ENCODE results near the gene CDCA4.

The CDCA4 gene

GRCh38 chr14:105012171-105012985, 8.5 kb downstream of the CDCA4 start:
- DNase-seq, result no peak

DNA sequence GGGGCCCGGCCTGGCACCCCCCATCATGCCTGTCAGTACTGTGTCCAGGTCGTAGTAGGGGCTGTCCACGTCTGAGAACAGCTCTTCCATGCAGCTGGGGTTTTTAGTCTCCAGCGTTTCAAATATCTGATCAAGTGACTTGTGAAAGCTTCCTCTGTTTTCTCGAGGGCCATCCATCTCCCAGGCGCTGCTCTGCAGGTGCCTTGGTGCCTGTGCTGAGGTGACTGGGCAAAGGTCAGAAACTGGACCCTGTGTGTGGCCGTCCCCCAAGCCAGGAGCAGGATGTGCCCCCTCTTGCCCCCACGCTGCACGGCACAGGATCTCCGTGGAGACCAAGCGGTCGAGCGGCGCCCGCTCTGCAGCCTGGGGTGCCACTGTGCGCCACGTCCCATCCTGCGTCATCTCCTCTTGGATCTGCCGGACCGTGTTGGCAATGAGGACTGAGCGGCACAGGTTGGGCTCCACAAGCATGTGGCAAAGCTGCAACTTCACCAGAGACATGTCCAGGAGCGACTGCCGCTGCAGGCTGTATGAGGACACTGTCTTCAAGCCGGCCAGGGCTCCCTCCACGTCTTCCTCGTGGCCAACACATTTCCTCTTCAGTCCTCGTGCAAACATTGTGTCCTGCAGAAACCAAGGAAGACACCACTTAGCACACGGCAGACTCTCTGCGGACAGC, 9.4 kb downstream of the CDCA4 start:
- DNase-seq, result no peak

DNA sequence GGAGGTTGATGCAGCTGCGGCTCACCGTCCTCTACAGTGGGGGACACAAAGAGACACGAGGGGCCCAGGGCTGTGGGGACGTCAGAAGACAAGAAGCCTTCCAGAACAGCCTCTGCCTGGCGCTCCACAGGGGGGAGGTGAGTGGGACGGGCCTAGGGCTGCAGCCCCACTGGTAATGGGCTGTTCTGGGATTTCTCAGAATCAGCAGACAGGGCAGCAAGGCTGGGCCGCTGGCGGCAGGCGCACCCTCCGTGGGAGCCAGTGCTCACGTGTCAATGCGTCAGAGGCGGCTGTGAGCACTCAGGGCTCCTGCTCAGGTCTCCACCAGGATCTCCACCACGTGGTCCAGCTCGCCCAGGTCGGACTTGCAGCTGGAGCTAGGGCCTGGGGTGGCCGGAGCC, 10.0 kb downstream of the CDCA4 start:
- no peak for DNase-seq

GRCh38 chr14:105010106-105010505, 10.8 kb downstream of the CDCA4 start:
- DNase-seq, result no peak

DNA sequence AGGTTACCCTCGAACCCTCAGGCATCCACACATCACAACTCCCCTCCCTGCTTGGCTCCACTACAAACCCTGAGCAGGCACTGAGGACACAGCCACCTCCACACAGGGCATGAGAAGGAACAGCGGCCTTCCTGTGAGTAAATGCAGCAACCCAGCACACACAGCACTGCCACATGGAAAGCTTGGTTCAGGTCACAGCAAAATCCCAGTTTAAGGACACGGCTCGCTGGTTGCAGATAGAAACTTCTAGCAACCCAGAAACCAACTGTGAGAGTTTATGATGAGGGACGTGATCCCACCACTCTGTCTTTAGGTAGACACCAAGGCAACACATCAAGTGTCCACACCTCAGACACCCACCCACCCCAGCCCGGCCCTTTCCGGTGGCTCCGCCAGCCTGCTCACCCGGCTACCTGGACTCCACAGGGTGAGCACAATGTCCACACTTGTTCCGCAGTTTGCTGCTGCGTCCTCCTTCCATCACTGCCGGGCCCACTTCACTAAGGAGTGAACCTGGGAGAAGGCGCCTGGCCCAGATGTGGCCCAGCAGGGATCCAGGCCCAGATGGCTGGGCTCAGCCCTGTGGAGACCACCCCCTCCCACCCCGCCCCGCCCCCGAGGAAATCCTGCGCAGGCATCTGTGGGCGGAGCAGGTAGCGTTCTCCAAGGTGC, 13.2 kb downstream of the CDCA4 start:
- DNase-seq, result no peak

DNA sequence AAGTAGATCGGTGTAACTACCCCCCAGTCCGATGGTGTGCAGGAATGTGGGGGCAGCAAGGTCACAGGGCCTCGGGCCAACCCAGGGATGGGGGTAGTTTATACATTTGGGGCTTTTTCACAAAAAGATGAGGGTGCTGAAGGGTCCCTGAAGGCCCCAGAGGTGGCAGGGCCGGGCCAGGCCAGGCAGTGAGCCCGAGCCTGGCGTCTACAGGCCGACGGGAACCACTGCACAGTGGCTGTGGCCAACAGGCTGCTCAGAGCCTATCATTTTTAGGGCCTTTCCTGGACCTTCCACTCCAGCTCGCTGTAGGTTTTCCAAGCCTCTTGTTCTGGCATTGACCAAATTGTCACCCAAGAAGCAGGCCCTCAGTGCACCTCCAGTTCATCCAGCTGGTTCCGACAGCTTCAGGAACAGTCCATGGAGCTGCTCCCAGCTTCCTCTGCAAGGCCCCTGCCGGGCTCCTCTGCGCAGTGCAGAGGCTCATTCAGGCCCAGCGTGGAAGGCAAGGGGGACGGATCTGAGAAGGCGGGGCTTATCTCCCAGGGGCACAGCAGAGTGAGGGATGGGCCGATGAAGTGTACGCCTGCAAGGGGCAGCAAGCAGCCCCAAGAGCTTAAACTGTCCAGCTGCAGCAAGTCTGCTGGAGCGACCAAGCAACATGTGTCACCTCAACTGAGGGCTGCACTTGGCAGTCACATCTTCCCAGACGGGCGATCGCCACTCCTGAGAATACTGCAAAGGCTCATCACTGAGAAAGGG, 13.9 kb downstream of the CDCA4 start:
- no peak for DNase-seq

DNA sequence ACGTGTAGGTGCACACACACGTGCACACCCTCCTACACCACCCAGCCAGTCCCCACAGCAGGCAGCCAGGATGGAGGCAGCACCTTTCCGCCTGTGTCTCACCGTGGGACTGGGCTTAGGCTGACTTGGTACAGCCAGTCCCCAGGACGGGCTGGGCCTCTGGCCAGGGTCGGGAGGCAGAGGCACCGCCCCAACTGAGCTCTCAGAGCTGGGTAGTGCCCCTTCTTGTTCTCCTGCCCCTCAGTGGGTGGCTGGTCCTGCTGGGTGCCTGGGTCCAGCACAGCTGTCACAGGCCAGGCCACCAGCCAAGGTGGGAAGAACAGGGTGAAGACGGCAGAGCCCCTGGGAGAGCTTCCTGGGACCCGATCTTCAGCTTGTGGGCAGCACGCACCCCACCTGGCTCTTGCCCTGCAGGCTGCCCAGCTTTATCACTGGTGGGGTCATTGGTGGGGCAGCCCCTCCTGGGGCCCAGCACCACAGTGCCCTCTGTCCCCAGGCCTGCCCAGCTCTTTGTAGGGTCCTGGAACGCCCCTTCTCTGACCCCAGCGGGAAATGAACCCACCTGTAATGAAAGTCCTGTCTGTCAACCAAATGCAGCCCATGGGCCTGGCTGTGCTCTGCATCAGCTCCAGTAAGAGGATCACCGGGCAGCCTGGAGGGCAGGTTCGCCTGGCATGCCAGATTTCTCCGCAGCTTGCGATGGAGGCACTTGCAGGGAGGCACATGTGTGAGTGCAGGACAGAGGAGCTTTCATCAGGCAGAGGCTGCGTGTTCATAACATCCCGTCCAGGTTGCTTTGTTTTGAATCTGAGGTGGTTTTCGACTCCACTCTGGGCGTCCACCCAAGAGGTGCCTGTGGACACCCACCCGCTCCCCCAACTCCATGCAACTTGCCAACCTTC, 14.7 kb downstream of the CDCA4 start:
- DNase-seq, result no peak

DNA sequence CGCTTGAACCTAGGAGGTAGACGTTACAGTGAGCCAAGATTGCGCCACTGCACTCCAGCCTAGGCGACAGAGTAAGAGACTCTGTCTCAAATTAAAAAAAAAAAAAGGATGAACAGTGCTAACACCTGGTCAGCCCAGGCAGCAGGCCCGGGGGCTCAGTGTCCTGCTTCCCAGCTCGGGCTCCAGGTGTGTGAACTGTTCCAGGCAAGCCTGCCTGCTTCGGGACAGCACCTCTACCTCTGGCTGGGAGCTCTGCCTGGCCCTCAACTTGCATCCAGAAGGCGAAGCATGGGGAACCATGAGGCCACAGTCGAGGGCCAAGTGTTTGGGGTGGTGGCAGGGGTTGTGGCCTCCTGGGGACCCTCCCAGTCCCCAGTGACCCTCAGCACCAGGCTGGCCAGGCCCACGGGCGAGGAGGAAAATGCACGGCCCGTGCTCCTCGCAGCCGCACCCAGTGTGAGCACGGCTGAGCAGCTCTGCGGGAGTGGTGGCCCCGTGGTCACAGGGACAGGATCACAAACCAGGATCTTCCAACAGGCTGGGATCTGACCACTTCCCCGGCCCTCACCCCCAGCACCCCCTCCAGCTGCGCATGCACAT, 15.5 kb downstream of the CDCA4 start:
- DNase-seq, result no peak

DNA sequence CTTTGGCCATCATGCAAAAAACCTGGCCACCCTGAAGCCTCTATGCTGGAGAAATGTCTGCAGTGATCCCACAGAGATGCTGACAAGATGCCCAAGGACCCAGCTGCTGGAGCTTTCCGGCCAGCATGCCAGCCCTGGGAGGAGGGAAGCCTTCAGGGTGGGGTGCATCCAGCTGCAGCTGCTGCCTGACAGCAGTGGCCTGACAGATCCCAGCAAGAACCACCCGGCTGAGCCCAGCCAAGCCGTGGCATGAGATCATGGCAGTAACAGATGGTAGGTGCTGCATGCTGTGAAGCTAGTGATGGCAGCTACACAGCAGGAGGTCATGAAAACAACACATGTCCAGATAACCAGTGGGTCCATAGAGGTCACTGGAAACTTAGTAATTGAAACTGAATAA, 21.5 kb downstream of the CDCA4 start:
- DNase-seq, result no peak

- DNase-seq, result no peak
Measured at GRCh38 chr14:104998801-104999200, 22.1 kb downstream of the CDCA4 start.

DNA sequence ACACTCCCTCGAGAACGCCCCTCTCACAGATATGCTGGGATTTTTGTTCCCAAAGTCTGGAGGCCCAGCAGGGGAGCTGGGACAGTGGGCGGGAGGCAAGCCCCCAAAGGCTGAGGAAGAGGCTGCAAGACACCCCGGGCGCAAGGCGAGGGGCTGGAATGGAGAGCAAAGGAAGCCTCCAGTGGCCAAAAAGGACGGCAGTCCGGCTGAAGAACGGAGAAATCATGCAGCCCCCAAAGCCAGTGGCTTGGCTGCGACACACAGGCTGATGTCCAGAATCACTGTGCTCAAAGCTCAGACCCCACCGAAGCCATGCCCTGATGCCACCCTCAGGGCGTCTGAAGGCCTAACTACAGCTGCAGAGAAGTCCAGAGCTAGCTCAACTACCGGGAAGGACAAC, 24.4 kb downstream of the CDCA4 start:
- no peak for DNase-seq

GRCh38 chr14:104996032-104996431, 24.9 kb downstream of the CDCA4 start:
- DNase-seq, result no peak

DNA sequence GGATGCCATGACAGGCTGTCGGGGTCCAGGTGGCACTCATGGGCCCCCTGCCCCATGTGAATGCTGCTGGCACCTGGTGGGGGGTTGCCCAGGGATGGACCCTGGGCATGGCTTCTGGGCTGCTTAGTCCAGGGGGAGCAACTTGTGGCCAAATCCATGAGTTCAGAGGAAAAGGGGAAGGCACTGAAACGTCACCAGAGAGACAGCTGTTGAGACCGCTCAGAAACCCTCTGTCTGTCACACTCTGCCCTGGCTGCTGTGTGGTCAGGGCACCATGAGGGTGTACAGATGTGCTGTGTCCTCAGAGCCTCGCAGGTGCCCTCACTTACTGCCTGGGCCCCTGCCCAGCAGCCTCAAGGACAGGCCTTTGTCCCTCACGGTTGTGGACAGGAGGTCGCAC, 25.9 kb downstream of the CDCA4 start:
- DNase-seq, result no peak

- no peak for DNase-seq
Measured at GRCh38 chr14:104993808-104994591, 26.9 kb downstream of the CDCA4 start.

- no peak for DNase-seq
Measured at GRCh38 chr14:104993306-104993705, 27.6 kb downstream of the CDCA4 start.

GRCh38 chr14:104992501-104992900, 28.4 kb downstream of the CDCA4 start:
- DNase-seq, result no peak

GRCh38 chr14:104991896-104992230, 29.0 kb downstream of the CDCA4 start:
- DNase-seq, result no peak

GRCh38 chr14:104989951-104990303, 31.0 kb downstream of the CDCA4 start:
- DNase-seq, result no peak

DNA sequence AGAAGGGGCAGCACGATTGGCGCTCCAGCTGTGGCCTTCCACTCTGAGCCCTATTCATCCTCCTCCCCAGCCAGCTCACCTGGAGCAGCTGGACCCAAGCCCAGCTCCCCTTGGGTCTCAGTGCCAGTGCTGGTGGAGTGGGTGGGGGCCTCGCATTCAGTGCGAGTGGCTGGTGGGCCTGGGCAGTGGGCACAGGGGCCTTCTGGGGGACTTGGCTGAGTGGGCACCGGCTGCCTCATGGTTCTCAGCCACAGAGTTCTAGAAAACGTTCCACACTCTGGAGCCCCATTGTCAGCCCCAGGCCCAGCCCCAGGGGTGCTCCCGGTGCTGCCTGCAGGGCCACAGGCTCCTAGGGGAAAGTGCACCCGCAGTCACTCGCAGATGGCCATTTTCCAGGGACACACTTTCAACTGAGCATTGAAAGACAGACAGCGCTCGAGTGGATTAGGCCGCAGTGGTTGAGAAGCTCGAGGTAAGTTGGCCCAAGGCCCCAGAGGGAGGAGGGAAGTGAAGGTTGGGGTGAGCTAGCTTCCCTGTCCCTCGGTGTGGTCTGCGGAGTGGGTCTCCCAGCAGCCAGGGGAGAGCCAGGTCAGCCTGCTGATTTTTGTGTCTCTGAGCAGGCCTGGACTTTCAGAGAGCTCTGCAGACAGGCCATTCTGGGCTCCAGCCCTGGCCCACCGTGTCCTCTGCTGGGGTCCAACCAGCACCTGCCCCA, 31.5 kb downstream of the CDCA4 start:
- DNase-seq, result no peak

- DNase-seq, result no peak
Measured at GRCh38 chr14:104986487-104987164, 34.3 kb downstream of the CDCA4 start.

Data from fibroblast of skin of right quadriceps (primary cell).